ENCODE measurements around the gene ADCY9.
A peak's percentile ranks its signal among the peaks of the same experiment; 100 is the strongest.

The ADCY9 gene

DNA sequence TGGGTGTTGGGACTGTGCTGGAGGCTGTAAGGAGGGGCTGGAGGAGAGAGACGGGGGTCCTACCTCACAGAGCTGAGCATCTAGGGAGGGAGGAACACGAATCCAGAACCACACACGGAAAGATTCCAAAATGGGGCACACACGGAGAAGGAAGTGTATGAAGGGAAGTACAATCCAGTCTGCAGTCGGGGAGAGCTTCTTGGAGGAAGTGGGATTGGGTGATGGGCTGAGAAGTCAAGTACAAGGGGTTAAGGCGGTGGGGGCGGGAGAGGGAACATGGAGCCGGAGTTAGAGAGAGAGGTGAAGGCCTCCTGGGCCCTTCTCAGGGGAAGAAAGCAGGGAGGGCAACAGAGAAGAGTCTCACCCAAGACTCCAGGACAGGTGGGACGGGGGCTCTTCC is 128.2 kb downstream of the ADCY9 start:
- H3K4me3 ChIP-seq (ENCODE audit: low read length): no peak overlapping the region
- TF ChIP-seq, protein P1, sequence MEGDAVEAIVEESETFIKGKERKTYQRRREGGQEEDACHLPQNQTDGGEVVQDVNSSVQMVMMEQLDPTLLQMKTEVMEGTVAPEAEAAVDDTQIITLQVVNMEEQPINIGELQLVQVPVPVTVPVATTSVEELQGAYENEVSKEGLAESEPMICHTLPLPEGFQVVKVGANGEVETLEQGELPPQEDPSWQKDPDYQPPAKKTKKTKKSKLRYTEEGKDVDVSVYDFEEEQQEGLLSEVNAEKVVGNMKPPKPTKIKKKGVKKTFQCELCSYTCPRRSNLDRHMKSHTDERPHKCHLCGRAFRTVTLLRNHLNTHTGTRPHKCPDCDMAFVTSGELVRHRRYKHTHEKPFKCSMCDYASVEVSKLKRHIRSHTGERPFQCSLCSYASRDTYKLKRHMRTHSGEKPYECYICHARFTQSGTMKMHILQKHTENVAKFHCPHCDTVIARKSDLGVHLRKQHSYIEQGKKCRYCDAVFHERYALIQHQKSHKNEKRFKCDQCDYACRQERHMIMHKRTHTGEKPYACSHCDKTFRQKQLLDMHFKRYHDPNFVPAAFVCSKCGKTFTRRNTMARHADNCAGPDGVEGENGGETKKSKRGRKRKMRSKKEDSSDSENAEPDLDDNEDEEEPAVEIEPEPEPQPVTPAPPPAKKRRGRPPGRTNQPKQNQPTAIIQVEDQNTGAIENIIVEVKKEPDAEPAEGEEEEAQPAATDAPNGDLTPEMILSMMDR (conservative IDR thresholded peaks at IDR 0.05; ENCODE audit: low read depth, low read length): no peak
- DNase-seq (ENCODE audit: low read depth): no peak

DNA sequence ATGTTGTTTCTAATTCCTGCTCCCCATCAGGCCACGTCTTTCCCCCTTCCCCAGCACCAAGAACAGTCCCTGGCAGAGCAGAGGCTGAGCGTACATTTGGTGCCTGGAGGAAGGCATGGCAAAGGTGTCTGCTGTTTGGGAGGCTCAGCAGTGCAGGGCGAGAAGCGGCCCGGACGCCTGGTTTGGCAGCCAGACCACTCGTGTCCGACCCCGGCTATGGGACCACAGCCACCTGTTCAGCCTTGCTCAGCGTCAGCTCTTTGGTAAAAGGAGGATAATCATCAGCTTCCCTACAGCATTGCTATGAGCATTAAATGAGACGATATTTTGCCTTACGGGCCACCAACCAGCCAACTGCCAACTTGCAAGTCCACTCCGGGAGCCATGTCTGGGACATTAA is 129.0 kb downstream of the ADCY9 start:
- TF ChIP-seq, protein P1 (conservative IDR thresholded peaks at IDR 0.05; ENCODE audit: low read depth, low read length): no peak
- DNase-seq (ENCODE audit: low read depth): no peak
- H3K4me3 ChIP-seq (ENCODE audit: low read length): no peak overlapping the region

DNA sequence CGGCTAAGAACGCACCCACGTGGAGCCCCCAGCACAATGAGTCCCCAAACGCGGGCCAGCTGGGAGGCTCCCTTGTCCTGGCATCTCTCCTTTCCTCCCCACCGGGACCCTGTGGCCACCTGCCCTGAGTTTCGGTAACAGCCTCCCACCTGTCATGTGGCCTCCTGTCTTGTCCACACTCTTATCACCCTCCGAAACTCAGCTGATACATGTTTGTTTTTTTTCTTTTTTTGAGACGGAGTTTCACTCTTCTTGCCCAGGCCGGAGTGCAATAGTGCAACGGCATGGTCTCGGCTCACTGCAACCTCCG is 130.1 kb downstream of the ADCY9 start:
- TF ChIP-seq, protein P1 (conservative IDR thresholded peaks at IDR 0.05; ENCODE audit: low read depth, low read length): no peak
- no peak for DNase-seq (ENCODE audit: low read depth)

DNA sequence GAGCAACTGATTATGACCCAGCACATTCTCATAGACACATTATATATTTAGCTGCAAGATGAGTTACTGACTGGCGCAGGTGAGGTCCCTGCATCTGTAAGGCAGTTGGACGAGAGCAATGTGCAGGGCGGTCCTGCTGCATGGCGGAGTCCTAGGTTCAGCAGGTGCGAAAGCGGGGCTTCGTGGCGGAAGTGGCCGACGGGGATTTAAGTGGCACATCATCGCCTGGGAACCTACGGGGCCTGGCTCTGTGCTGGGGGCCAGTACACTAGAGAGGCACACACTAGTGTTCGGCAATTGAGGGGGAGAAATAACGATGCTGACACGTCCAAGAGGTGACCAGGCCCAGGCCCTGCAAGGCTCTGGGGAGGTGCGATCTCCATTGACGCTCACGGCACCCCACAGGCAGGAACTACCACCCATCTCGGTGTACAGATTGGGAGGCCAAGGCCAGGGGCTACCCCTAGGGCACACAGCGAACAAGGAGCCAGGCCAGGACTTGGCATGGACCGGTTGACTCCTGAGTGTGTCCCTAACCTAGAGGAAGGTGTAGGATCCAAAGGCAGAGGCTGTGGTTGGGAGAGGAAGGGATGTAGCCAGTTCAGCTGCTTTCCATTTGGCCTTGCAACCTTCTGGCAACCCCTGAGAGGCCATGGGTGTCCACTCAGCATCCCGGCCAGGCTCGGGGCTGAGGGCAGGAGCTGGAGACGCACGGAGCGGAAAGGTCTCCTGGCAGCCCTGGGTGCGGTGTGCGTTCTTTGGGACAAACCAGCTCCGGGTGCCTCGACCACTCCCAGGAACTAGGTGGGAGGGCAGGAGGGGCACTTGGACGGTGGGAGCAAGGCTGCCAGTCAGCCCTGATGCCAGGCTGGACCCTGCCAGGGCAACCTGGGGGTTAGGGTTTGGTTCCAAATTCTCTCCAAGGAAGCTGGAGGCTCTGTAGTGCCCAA is 131.9 kb downstream of the ADCY9 start:
- DNase-seq (ENCODE audit: low read depth): no peak
- TF ChIP-seq, protein P1 (conservative IDR thresholded peaks at IDR 0.05; ENCODE audit: low read depth, low read length): no peak
- H3K4me3 ChIP-seq (ENCODE audit: low read length): no peak overlapping the region

More for the DNA sequence above, 130.1 kb downstream of the ADCY9 start:
- H3K4me3 ChIP-seq (ENCODE audit: low read length): no peak overlapping the region

DNA sequence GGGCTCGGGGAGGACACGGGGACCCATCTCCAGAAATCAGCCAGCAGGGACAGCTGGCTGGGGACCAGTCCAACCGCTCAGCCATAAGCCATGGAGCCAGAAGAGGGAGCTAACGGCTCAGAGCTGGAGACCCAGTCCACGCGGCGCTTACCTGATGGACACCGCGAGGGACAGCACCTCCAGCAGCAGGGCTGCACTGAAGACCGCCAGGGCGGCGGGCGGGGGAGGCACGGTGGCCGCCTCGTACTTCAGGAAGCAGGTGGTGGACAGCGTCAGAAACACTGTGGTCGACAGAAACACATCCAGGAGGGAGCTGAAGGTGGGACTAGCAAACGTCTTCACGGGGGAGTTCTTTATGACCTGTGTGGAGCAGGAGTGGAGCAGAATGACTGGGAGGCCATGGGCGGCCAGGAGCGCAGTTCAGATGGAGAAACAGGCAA is 133.1 kb downstream of the ADCY9 start:
- no peak overlapping the region for H3K4me3 ChIP-seq (ENCODE audit: low read length)
- TF ChIP-seq, protein P1 (conservative IDR thresholded peaks at IDR 0.05; ENCODE audit: low read depth, low read length): peak; percentile 88
- DNase-seq (ENCODE audit: low read depth): peak; percentile 38

DNA sequence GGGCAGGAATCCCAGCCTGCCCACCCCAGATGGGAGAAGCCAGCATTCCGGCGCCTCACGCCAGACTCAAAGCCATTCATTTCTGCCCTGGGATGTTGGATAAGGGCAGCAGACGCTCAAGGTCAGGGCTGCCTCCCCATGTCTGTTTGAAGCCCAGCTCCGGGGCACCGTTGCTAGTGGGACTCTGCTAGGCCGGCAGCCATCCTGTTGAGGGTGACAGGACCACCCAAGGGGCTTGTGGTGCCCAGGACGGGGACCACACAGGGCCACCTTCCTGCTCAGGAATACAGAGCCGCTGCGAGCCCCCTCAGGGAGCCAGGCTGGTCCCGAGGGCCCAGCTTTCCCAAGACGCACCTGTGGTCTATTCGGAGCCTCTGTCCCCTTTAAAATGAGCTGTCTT is 134.0 kb downstream of the ADCY9 start:
- TF ChIP-seq, protein P1 (conservative IDR thresholded peaks at IDR 0.05; ENCODE audit: low read depth, low read length): no peak
- no peak for DNase-seq (ENCODE audit: low read depth)
- H3K4me3 ChIP-seq (ENCODE audit: low read length): no peak overlapping the region
